IPS-18a (cell line): ENCODE measurements around the gene ZNF619.
A peak's percentile ranks its signal among the peaks of the same experiment; 100 is the strongest.
"Not testable (repeated sequence)": the region's sequence is repeated elsewhere in the genome, so short reads cannot be mapped to it uniquely, and the experiment has no call there.

ENCODE experiments used
- H3K27ac ChIP-seq: one replicate; pipeline ENCODE4 v1.5.1; 2013; ENCODE audit warnings: low read length
- H3K27me3 ChIP-seq: one replicate; pipeline ENCODE4 v1.6.1; 2013; ENCODE audit warnings: mild to moderate bottlenecking, low read length; ENCODE audit not compliant: control insufficient read depth, insufficient read depth
- H3K36me3 ChIP-seq: one replicate; pipeline ENCODE4 v1.6.1; 2013; ENCODE audit warnings: low read depth, low read length; ENCODE audit not compliant: control insufficient read depth
- H3K4me1 ChIP-seq: one replicate; pipeline ENCODE4 v1.6.1; 2013; ENCODE audit warnings: low read depth, low read length; ENCODE audit not compliant: control insufficient read depth
- H3K4me3 ChIP-seq: one replicate; pipeline ENCODE4 v1.5.1; 2013; ENCODE audit warnings: low read length
- H3K9ac ChIP-seq: one replicate; pipeline ENCODE4 v1.6.1; 2013; ENCODE audit warnings: mild to moderate bottlenecking, low read length, moderate library complexity
- H3K9me3 ChIP-seq: one replicate; pipeline ENCODE4 v1.6.1; 2013; ENCODE audit warnings: low read depth, low read length; ENCODE audit not compliant: control insufficient read depth

Gene ZNF619

GRCh38 chr3:40455328-40455727 is 21.6 kb upstream of the ZNF619 start:
- Histone ChIP-seq H3K4me1 (peaks cover 11% of the 10 kb centered on the region), H3K9me3 (no peaks in the 10 kb centered on the region), H3K4me3 (no peak overlapping the region), H3K27me3 (no peaks in the 10 kb centered on the region), H3K36me3 (peaks cover 24% of the 10 kb centered on the region), H3K27ac (no peak overlapping the region), H3K9ac (no peak overlapping the region)

GRCh38 chr3:40456279-40456939 is 20.5 kb upstream of the ZNF619 start:
- no peaks in the 10 kb centered on the region for H3K9me3 ChIP-seq
- peak overlapping the region; percentile 96 for H3K9ac ChIP-seq
- H3K4me3 ChIP-seq: peak overlapping the region; percentile 98
- peaks cover 35% of the 10 kb centered on the region for H3K36me3 ChIP-seq
- peaks cover 11% of the 10 kb centered on the region for H3K4me1 ChIP-seq
- peak overlapping the region; percentile 92 for H3K27ac ChIP-seq
- H3K27me3 ChIP-seq: no peaks in the 10 kb centered on the region

- Histone ChIP-seq H3K4me3 (peak within 1 kb of the TSS; percentile 98), H3K9ac (peak within 1 kb of the TSS; percentile 96), H3K9me3 (no peaks in the 10 kb centered on the region), H3K36me3 (peaks cover 42% of the 10 kb centered on the region), H3K27ac (peak within 1 kb of the TSS; percentile 92), H3K4me1 (peaks cover 11% of the 10 kb centered on the region), H3K27me3 (no peaks in the 10 kb centered on the region)
These were observed 19.7 kb upstream of the ZNF619 start, which contains the start of gene RPL14 for GRCh38 chr3:40456940-40457823. Gene RPL14, plus strand, starts transcription at chr3:40457339. Its CDS starts 133 bp downstream, at chr3:40457472.

- no peak overlapping the region for H3K27ac ChIP-seq
- peak overlapping the region; percentile 98 for H3K4me3 ChIP-seq
- peaks cover 11% of the 10 kb centered on the region for H3K4me1 ChIP-seq
- H3K36me3 ChIP-seq: peaks cover 52% of the 10 kb centered on the region
- no peaks in the 10 kb centered on the region for H3K9me3 ChIP-seq
- no peaks in the 10 kb centered on the region for H3K27me3 ChIP-seq
- peak overlapping the region; percentile 96 for H3K9ac ChIP-seq
These were observed 18.4 kb upstream of the ZNF619 start for GRCh38 chr3:40458473-40458872.

GRCh38 chr3:40460481-40460880 is 16.4 kb upstream of the ZNF619 start:
- not testable (repeated sequence) for H3K27ac ChIP-seq, H3K27me3 ChIP-seq, H3K9ac ChIP-seq, H3K9me3 ChIP-seq, H3K4me3 ChIP-seq
- peaks cover 66% of the 10 kb centered on the region for H3K36me3 ChIP-seq
- H3K4me1 ChIP-seq: peaks cover 11% of the 10 kb centered on the region

GRCh38 chr3:40461161-40461560 is 15.8 kb upstream of the ZNF619 start:
- H3K4me1 ChIP-seq: peaks cover 11% of the 10 kb centered on the region
- H3K27ac ChIP-seq: no peak overlapping the region
- H3K9ac ChIP-seq: no peak overlapping the region
- H3K36me3 ChIP-seq: peaks cover 66% of the 10 kb centered on the region
- H3K9me3 ChIP-seq: no peaks in the 10 kb centered on the region
- no peak overlapping the region for H3K4me3 ChIP-seq
- no peaks in the 10 kb centered on the region for H3K27me3 ChIP-seq

GRCh38 chr3:40462838-40463237 is 14.1 kb upstream of the ZNF619 start:
- H3K4me1 ChIP-seq: peaks cover 11% of the 10 kb centered on the region
- H3K4me3 ChIP-seq, H3K27me3 ChIP-seq, H3K9ac ChIP-seq, H3K27ac ChIP-seq, H3K9me3 ChIP-seq: not testable (repeated sequence)
- peaks cover 66% of the 10 kb centered on the region for H3K36me3 ChIP-seq

GRCh38 chr3:40463579-40463978 is 13.3 kb upstream of the ZNF619 start:
- Histone ChIP-seq H3K9me3 (no peaks in the 10 kb centered on the region), H3K9ac (no peak overlapping the region), H3K27ac (no peak overlapping the region), H3K4me3 (no peak overlapping the region), H3K36me3 (peaks cover 59% of the 10 kb centered on the region), H3K4me1 (peaks cover 6% of the 10 kb centered on the region), H3K27me3 (no peaks in the 10 kb centered on the region)

- H3K4me1 ChIP-seq: no peaks in the 10 kb centered on the region
- no peaks in the 10 kb centered on the region for H3K27me3 ChIP-seq
- no peaks in the 10 kb centered on the region for H3K9me3 ChIP-seq
- H3K27ac ChIP-seq: no peak overlapping the region
- peaks cover 49% of the 10 kb centered on the region for H3K36me3 ChIP-seq
- H3K4me3 ChIP-seq: no peak overlapping the region
- H3K9ac ChIP-seq: no peak overlapping the region
These were observed 12.4 kb upstream of the ZNF619 start for GRCh38 chr3:40464339-40465110.

GRCh38 chr3:40465111-40465407 is 11.9 kb upstream of the ZNF619 start:
- H3K36me3 ChIP-seq: peaks cover 45% of the 10 kb centered on the region
- no peak overlapping the region for H3K9ac ChIP-seq
- no peaks in the 10 kb centered on the region for H3K9me3 ChIP-seq
- no peak overlapping the region for H3K27ac ChIP-seq
- H3K4me3 ChIP-seq: no peak overlapping the region
- H3K27me3 ChIP-seq: no peaks in the 10 kb centered on the region
- no peaks in the 10 kb centered on the region for H3K4me1 ChIP-seq

- H3K4me3 ChIP-seq: no peak overlapping the region
- no peak overlapping the region for H3K9ac ChIP-seq
- H3K4me1 ChIP-seq: no peaks in the 10 kb centered on the region
- H3K36me3 ChIP-seq: peaks cover 41% of the 10 kb centered on the region
- H3K27ac ChIP-seq: no peak overlapping the region
- no peaks in the 10 kb centered on the region for H3K9me3 ChIP-seq
- H3K27me3 ChIP-seq: no peaks in the 10 kb centered on the region
These were observed 11.5 kb upstream of the ZNF619 start for GRCh38 chr3:40465456-40465855.
